GM19035 (cell line): ENCODE measurements around the gene SMAD5.

Experiments used
- ATAC-seq: cut with Tn5 transposase; IDR thresholded peaks from one replicate; pipeline ENCODE4 v1.9.1; 2021; ENCODE audit not compliant: unreplicated experiment

The SMAD5 gene

DNA sequence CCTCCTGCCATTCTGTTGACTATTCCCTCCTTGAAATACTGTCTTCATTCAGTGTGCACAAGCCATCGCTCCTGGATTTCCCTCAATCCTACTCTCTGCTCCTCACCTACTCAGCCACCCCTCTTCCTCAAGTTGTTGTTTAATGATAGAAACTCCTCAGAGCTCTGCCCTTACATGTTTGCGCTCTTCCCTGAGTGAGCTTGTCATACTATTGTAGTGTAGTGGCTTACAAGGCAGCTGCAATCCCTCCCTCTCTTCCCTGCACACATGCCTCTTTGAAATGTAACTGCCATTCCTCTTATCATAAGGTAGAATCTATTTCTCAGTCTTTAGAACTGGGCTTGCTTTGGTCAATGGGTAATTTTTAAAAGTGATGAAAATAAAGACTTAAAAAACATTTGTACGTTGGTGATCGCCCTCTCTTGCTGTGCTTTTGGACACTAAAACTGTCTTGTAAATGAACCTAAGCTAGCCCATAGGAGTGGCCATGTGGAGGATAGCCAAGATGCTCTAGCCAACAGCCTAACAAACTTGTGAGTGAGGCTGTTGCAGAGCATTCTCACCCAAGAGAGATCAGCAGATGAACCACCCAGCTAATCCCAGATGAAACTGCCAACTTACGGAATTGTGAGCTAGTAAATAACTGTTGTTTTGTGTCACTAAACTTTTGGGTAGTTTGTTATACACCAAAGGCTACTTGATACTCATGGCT is 18.1 kb upstream of the SMAD5 start:
- no peak for ATAC-seq

DNA sequence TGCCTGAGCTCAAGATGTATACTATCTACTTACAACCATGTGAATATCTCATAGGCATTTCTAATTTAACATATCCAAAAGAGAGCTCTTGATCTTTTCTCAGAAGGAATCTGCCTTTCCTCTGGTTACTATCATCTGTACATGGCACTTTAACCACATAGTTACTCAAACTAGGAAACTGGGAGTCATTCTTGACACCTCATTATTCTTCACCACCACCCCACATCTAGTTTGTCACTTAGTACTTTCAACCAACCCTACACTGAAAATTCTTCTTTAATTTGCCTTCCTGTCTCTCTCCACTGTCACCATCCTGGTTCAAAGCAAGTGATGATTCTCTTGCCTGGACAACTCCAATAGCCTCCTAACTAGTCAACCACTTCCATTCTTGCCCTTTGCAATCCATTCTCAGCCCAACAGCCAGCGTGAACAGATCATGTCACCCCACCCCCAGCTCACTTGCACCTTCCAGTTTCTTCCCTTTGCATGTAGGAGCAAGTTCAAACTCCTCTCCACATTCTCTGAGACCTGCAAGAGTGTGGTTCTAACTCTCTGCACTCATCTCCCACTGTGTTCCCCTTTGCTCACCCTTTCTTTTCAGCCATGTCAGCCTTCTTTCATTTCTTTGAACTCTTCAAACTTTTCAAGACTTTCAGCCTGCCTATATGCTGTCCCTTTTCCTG is 17.3 kb upstream of the SMAD5 start:
- ATAC-seq, result no peak

DNA sequence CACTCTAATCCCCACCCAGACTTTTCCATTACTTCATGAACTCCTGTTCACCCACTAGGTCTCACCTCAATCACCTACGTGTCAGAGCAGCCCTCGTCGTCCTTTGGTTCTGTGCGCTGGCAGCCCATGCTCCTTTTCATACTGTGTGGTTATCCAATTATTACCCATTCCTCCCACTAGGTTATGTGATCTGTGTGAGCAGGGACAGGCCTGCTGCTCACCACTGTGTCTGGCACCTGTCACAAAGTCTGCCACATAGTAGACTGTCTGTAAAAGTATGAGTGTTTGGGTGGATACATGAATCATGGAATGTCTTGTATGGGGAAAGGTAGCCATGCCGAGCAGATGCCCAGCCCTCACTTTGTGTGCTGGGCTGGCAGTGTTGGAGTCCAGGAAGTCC is 12.1 kb upstream of the SMAD5 start:
- no peak for ATAC-seq

DNA sequence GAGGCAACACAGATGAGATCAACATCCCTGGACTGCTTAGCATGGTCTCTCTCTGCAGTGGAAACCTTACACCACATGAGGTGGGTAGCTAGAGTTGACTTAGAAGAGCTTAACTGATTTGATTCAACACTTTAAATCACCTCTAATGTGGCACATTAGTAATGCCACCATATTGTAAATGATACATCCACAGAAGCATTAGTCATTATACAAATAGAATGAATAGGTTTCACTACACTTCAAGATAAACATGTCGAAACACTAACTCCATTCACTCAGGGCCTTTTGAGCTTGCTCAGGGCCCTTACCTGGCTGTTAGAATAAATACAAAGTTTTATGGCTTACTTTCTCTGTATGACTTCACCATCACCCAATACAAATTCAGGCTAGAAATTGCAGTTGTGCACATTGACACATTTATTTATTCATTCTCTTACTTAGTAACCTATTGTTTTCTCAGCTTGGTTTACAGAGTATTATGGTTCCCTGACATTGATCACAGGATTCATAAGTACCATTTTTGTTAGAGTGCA is 9.3 kb upstream of the SMAD5 start:
- ATAC-seq, result no peak

DNA sequence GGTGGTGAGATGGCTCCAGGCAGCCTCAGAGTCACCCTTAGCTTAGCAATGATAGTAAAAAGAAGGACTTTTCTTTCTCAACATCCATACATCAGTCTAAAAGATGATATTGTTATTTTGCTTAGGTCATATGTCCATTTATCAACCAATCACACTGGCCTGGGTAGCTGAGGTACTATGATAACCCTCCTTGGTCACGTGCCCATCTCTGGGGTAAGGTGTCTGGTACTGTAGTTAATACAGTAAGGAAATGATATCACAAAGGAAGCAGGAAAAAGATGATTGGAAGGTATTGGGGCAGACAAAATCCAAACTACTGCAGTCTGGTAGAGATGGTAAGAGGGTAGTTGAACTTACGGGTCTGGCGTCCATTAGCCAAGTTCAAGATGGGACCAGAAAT is 5.1 kb upstream of the SMAD5 start:
- ATAC-seq, result no peak

DNA sequence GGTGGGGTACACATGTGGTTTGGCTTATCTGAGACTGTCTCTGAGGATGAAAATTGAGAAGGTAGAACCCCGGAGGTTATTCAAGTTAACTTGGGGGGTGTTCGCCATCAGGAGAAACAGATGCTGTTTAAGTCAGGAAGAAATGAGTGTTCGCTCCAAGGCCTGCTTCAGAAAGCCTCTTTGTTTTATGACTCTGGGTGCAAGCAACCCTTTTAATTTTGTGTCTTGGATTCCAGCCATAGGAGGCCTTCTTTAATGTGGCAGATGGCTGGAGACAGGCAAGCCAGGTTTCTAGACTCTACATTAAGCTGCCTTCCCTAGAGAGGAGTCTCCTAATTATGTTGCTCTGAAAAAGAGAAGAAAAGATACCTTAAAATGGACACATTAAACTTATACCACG is 4.2 kb upstream of the SMAD5 start:
- no peak for ATAC-seq

DNA sequence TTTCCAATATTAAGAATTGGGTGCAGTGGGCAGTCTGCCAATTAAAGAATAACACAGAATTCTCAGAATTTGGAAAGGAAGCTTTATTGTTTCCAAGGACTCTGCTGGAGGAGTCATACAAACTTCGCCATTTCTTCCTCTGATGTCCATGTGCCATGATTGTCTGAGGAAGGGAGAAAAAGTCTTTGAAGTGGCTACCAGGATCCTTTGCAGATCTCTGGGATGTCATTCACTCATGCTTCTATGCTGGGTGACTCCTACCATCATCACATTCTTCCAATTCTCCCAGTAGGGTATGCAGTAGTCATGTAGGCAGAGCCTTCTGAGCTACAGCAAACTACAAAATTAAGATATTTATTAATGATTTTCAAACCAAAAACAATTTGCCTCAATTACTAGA is 3.2 kb upstream of the SMAD5 start:
- ATAC-seq, result no peak

DNA sequence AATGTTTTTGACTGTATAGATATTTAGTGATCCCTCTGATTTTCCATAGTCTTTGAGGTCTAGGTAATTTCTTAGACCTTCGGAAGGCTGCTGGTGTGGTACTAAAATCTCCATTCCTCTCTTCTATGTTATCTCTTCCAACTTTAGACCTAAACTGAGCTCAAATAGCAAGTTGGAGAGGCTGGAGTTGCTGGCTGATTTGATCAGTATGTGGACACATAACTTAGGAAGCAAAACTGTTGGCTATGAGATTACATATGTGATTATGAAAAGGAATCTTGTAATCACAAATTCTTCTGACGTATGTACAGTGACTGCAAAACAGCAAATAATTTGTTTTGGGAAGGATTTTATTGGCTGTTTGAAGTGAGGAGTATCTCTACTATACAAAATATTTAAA is 2.1 kb upstream of the SMAD5 start:
- no peak for ATAC-seq

DNA sequence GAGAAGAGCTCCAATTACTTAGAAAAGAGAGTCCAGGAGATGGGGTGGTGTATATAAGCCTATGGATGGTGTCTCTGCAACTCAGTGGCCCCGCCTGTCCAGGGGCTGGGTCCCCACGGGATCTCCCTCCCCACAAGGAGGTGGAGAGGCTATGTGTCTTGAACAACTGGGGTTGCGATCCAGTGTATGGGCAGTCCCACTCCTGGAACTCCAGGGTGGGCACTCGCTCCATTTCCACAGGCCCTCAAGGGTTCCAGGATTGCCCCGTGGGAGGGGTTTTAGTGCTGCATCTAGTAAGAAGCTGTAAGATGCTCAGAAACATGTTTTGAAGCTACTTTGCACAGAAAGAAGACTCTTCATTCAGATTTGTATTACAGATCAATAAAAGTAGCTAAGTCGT is 558 bp upstream of the SMAD5 start:
- ATAC-seq, result peak; percentile 22

DNA sequence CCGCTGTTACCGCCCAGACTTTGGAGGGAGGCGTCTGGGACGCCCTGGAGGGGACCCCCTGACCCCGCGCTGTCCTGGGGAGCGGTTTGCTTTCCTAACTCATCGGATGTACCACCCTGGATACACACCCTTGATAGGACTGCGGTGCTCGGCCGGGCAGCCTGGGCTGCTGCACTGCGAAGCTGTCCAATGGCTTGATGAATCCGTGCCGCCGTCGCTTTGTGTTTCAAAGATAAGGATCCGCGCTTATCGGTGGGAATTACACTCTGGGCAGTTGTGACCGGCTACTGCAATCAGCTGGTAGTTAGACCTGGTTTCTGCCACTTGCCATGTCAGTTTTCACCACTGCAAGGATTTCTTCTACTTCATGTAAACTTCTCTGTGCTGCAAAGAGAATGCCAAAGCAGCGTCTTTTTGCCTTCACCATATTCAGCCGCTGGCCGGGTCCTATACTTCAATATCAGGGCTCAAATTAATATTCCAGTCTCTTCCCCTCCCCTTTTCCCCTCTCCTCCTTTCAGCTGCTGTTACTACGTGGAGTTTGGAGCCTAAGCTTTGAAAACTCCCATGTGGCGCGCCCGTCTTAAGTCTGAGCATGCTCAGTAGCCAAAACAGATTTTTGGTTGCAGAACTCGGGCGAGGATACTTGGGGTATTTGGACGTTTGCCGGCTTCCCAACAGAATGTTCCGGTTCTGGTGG is 727 bp downstream of the SMAD5 start:
- ATAC-seq, result peak; percentile 31

DNA sequence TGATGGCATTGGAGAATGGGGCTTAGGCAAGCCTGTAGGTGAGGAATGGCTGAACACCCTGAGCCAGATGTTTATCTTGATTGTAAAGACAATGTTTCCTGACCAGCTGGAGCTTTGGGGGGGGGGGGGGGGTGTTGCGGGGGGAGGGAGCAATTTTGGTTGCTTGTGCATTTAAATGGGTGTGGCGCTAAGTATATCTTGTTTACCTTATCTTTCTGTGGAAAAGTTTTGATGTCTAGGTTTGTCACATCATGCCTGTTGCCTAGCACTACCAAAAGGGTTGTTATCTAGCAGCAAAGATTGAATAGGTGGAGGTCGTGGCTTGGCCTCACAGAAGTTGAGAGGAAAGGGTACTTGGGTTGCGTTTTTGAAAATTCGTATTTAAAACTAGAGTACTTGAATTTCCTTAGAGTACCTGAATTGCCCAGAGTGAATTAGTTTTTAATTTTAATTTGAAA is 1.3 kb downstream of the SMAD5 start:
- no peak for ATAC-seq

DNA sequence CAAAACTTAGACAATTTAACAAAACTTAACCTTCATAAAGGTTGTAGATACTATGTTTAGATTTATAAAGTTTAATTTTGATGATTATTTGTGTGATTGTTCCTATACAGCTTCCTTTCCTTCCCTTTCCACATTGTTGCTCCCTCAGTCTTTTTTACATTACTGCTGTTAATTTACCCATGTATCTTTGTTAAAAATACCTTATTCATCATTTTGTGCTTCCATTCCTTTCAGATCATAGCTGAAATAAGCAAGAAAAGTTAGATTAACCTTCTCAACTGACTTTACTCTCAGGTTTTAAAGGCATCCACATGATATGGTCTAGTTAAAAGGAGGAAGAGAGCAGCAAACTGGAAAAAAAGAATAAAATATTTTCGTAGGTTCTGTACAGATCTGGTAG is 2.0 kb downstream of the SMAD5 start:
- ATAC-seq, result no peak

DNA sequence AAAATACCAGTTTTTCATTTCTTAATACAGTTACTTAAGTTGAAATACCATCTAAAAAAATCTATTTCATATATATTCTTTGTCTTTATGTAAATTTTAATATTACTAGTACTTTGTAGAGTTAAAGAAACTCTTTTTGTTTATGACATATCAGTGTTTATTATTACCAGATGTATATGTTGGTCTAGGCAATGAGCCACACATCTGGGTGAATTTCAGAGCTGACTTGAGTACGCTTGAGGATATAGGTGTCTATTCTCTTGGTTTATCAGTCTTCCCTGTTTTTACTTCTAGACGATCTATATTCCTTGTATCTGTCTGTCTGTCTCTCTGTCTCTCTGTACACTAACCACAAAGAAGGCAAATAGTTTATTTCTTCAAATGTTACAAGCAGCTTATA is 2.9 kb downstream of the SMAD5 start:
- no peak for ATAC-seq

DNA sequence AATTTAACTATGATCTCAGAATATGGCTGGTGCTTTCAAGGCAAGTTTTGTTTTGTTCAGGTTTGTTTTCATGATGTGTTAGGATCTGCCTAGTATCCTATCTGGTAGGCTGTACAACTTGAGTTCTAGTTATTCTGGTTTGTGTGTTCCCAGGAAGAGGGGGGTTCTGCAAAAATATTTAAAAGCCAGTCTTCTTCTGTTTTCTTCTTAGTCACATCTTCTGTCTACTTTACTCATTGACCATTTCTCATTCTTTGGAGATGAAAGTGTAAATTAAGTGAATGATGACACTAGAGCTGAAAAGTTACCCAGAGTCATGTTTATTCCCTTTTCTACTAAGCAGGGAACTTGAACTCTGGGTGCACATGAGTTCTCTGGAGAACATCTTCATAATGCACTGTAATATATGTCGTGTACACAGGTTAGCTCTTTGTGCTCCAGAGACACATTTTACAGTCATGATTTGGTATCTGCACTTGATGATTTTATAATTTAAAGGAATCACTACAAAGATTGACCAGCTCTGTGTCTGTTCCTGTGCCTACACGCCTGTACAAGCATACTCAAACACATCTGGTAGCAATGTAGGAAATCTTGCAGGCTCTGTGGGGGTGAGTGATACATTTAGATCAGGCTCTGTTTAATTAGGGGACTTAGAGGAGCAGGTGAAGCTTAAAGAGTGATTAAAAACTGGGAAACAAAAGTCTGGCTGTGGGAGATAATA is 5.0 kb downstream of the SMAD5 start:
- ATAC-seq, result no peak

DNA sequence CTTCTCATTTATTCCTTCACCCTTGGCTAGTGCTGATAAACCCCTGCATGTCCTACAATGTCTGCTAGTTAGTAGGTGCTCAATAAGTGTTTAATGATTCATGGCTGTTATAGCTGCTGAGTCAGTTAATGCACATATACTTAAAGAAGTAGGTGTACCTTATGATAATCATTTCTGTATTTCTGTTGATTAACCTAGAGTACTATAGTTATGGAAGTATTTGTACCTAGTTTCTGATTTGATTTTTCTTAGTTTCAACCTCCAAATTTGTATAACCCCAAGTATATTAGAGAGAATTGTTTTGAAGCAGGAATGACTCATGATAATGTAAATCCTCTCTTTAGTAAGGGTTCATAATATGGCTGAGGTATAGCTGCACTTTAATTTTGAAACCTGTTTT is 8.9 kb downstream of the SMAD5 start:
- ATAC-seq, result peak; percentile 81

DNA sequence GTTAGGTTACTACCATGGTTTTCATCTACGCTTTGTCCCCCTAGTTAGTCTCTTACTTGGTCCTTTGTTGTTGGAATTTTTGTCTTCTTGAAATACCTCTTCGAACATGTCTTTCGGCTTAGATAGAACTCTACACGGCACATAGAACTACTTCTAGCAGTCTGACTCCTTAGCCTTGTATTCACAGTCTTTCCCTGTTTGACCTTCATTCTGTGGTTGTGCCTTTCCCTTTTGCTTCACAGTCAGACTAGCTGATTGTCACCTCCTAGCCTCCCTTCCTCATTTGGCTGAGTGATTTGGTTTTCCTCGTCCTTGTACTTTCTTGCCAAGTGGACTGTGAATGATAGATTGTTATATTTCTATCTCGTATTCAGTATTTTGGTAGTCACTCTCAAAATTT is 10.7 kb downstream of the SMAD5 start:
- no peak for ATAC-seq

DNA sequence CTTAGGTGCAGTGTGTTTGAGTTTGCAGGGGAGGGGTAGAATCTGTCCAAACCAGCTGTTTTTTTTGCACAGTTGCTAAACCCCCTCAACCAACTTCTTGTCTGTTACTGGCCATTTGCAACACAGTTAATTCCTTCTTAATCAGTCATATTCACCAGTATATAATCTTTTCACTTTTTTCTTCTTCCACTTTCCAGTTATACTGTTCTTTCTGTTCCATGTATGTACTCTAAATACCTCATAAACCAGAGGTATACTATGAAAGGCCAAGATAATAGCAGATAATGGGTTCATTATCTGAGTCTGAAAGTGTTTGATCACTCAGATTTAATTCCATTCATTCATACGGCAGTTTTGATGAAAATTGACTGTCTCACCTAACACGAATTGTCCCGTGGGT is 11.1 kb downstream of the SMAD5 start:
- no peak for ATAC-seq

DNA sequence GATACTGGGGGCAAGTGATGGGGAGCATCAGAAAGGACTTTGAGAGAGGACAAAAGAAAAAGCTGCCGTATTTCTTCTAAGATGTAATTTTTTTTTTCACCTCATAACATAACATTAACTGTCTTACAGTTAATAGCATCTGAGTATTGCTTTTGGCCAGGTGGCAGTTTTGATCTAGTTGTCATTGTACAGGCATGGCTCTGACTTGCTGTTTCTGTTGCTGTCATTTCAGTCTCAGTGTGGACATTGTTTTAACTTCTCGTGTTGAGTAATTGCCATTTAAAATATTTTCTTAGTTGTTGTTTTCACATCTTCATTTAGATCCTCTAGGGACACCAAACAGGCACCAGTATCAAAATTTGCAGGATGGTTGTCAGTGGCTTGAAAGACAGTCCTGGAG is 12.4 kb downstream of the SMAD5 start:
- peak; percentile 64 for ATAC-seq

DNA sequence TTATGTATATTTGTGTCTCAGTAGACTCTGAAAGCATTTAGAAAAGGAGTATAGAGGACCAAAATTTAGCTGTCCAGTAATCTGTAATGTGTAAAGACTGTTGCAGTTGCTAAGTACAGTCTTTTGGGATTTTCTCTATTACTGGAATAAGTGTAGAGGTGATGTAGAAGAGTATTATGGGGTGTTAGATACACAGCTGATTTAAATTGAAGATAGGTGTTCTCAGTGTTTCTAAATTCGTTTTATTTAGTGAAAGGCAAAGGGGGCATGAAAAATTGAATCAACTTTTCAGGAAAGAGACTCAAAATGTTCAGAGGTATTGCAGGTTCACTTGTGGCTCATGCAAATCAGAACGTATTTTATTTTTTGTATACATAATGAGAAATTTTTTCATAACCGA is 13.6 kb downstream of the SMAD5 start:
- ATAC-seq, result no peak

DNA sequence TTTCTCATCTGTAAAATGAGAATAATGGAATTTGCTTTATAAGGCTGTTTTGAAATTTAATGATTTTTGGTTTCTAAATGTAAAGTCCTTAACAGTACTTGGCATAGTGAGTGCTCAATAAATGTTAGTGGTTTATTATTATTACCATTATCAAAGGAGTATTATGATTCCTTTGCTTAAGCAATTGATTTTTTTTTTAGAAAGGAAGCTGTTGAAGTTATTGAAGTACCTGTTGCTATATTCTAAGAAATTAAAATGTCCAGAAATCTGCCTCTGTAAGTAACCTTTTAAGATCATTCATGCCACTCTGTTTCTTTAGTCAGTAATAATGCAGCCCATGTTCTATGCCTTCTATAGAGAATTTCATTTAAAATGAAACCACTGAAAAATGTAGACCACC is 15.0 kb downstream of the SMAD5 start:
- ATAC-seq, result no peak

DNA sequence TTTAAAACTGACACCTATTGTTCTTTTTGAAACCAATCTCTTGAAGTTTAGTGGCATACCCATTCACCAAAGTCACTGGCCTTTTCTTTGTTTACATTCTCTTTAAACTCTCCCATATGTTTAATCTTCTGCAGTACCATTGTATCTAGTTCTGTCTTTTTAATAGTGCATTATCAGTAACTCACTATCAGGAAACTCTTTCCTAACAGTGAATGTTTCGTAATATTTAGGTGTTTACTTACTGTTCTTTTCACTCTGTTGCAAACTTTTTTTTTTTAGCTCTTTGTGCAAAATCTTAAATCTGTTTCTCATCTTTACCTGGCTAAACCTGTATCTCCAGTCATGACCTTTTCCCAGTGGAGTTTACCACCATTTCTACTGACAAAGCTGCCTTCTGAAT is 17.2 kb downstream of the SMAD5 start:
- no peak for ATAC-seq
